HG03575 (cell line): Measurements from ENCODE around the gene FUT6.

Experiments used
- ATAC-seq: cut with Tn5 transposase; IDR thresholded peaks from one replicate; pipeline ENCODE4 v1.9.1; 2021; ENCODE audit not compliant: unreplicated experiment, insufficient number of reproducible peaks, low FRiP score; ENCODE audit errors: extremely low read depth

The FUT6 gene

GRCh38 chr19:5831159-5831558, 8.3 kb downstream of the FUT6 start:
- ATAC-seq = no peak

- no peak for ATAC-seq
Measured at GRCh38 chr19:5829567-5830310, 9.8 kb downstream of the FUT6 start.

- ATAC-seq = no peak
Measured at GRCh38 chr19:5828661-5829566, 10.6 kb downstream of the FUT6 start.

GRCh38 chr19:5827891-5828660, 11.4 kb downstream of the FUT6 start:
- ATAC-seq = no peak

- no peak for ATAC-seq
Measured at GRCh38 chr19:5827342-5827890, 12.1 kb downstream of the FUT6 start.

GRCh38 chr19:5826531-5827341, 12.8 kb downstream of the FUT6 start:
- no peak for ATAC-seq

- no peak for ATAC-seq
Measured at GRCh38 chr19:5825178-5825577, 14.3 kb downstream of the FUT6 start.

GRCh38 chr19:5824751-5825150, 14.8 kb downstream of the FUT6 start:
- ATAC-seq = no peak

- no peak for ATAC-seq
Measured at GRCh38 chr19:5823579-5824281, 15.8 kb downstream of the FUT6 start.

- ATAC-seq = no peak
Measured at GRCh38 chr19:5822181-5822844, 17.2 kb downstream of the FUT6 start.

- ATAC-seq = no peak
Measured at GRCh38 chr19:5821521-5822180, 17.9 kb downstream of the FUT6 start.

GRCh38 chr19:5820785-5821184, 18.7 kb downstream of the FUT6 start:
- ATAC-seq = no peak

- no peak for ATAC-seq
Measured at GRCh38 chr19:5818594-5818993, 20.9 kb downstream of the FUT6 start.

GRCh38 chr19:5817218-5817617, 22.3 kb downstream of the FUT6 start:
- ATAC-seq = no peak

GRCh38 chr19:5814852-5815246, 24.7 kb downstream of the FUT6 start:
- no peak for ATAC-seq

GRCh38 chr19:5814123-5814851, 25.2 kb downstream of the FUT6 start:
- ATAC-seq = no peak
